SH-SY5Y (cell line): ENCODE results near the gene HOXD9.

Source experiments
- GATA2 ChIP-seq: IDR thresholded peaks from 2 replicates; pipeline ENCODE4 v1.6.1; 2011; ENCODE audit warnings: mild to moderate bottlenecking, low read depth, low read length
- GATA3 ChIP-seq: IDR thresholded peaks from 2 replicates; pipeline ENCODE4 v1.6.1; 2011; ENCODE audit warnings: low read depth, mild to moderate bottlenecking, low read length, moderate library complexity

- no peak for TF ChIP-seq GATA3
- no peak for TF ChIP-seq GATA2
Measured at GRCh38 chr2:176149481-176149938, 27.0 kb downstream of the HOXD9 start.
